Vagina (tissue), 2 donors: Measurements from ENCODE around the gene KIF16B. TPM values are rescaled to one million over a fixed set of nuclear protein-coding genes. Genes with fewer than 3 reads are reported as not detected.

Experiments used
- DNase-seq, 2 donors: peaks; one replicate each; pipeline ENCODE4 v3.0.0-alpha.2; 2017; ENCODE audit errors: extremely low spot score in 2 of 2
- H3K27ac ChIP-seq: fragments of 200-600 bp; sonication (generic); one replicate; pipeline ENCODE4 v1.5.1; 2019
- H3K27me3 ChIP-seq: fragments of 200-600 bp; sonication (generic); one replicate; pipeline ENCODE4 v1.5.1; 2019
- H3K36me3 ChIP-seq, 2 donors: fragments of 200-600 bp; sonication (generic); one replicate each; pipeline ENCODE4 v1.5.1; 2017 to 2019
- H3K4me1 ChIP-seq: fragments of 200-600 bp; sonication (generic); one replicate; pipeline ENCODE4 v1.5.1; 2019
- H3K4me3 ChIP-seq, 2 donors: fragments of 200-600 bp; sonication (generic); 1 replicate in 1 of 2; 2 replicates in 1 of 2; pipeline ENCODE4 v1.5.1; 2016 to 2019
- H3K9me3 ChIP-seq: fragments of 200-600 bp; sonication (generic); one replicate; pipeline ENCODE4 v1.5.1; 2019
- POLR2A ChIP-seq, 2 donors: fragments of 450-650 bp; IDR thresholded peaks; one replicate each; pipeline ENCODE4 v1.6.1; 2017; ENCODE audit warnings: antibody characterized with exemption in 2 of 2, mild to moderate bottlenecking in 2 of 2, moderate library complexity in 2 of 2
- POLR2AphosphoS5 ChIP-seq, 2 donors: sonication (generic); formaldehyde crosslinking; IDR thresholded peaks; one replicate each; pipeline ENCODE4 v1.9.0; 2017; ENCODE audit warnings: antibody characterized with exemption in 2 of 2, mild to moderate bottlenecking in 2 of 2, low read depth in 1 of 2; ENCODE audit not compliant: insufficient read depth in 1 of 2
- intact Hi-C: fragments of 100-400 bp; cut with DNase I; formaldehyde crosslinking; loops from one replicate; pipeline ENCODE4 v1.15.1; 2023
- total RNA-seq: library from RNA; depleted of rRNA; stranded (reverse); fragments of >200 nt; gene quantifications from one replicate; pipeline ENCODE4 v1.2.3, GENCODE V29; 2016
- TF ChIP-seq, protein P1 (sequence below), 3 experiments: fragments of 450-650 bp in 2 of 3; fragments of 200-600 bp in 1 of 3; sonication (generic) in 1 of 3; IDR thresholded peaks; one replicate each; pipeline ENCODE4 v1.5.1; 2017 to 2019; ENCODE audit warnings: antibody characterized with exemption in 3 of 3, mild to moderate bottlenecking in 2 of 3, moderate library complexity in 2 of 3

The KIF16B gene
- total RNA-seq, 1 donor from 2014 or later: 27.7 TPM

GRCh38 chr20:16393297-16393696 lies 180.0 kb downstream of the KIF16B start:
- peaks cover 17% of the 10 kb centered on the region for H3K4me1 ChIP-seq
- intact Hi-C loops: no loop called here
- H3K27me3 ChIP-seq: no peaks in the 10 kb centered on the region
- no peaks in the 10 kb centered on the region for H3K36me3 ChIP-seq
- DNase-seq: no peak
- H3K9me3 ChIP-seq: no peaks in the 10 kb centered on the region
- H3K27ac ChIP-seq: no peak overlapping the region
- no peak overlapping the region for H3K4me3 ChIP-seq
- TF ChIP-seq POLR2AphosphoS5 (IDR thresholded peaks at IDR 0.05; ENCODE audit: insufficient read depth in 1 of 2, low read depth in 1 of 2): no peak
- no peak for TF ChIP-seq POLR2A (IDR thresholded peaks at IDR 0.05)
- TF ChIP-seq, protein P1, sequence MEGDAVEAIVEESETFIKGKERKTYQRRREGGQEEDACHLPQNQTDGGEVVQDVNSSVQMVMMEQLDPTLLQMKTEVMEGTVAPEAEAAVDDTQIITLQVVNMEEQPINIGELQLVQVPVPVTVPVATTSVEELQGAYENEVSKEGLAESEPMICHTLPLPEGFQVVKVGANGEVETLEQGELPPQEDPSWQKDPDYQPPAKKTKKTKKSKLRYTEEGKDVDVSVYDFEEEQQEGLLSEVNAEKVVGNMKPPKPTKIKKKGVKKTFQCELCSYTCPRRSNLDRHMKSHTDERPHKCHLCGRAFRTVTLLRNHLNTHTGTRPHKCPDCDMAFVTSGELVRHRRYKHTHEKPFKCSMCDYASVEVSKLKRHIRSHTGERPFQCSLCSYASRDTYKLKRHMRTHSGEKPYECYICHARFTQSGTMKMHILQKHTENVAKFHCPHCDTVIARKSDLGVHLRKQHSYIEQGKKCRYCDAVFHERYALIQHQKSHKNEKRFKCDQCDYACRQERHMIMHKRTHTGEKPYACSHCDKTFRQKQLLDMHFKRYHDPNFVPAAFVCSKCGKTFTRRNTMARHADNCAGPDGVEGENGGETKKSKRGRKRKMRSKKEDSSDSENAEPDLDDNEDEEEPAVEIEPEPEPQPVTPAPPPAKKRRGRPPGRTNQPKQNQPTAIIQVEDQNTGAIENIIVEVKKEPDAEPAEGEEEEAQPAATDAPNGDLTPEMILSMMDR (IDR thresholded peaks at IDR 0.05): no peak

DNA sequence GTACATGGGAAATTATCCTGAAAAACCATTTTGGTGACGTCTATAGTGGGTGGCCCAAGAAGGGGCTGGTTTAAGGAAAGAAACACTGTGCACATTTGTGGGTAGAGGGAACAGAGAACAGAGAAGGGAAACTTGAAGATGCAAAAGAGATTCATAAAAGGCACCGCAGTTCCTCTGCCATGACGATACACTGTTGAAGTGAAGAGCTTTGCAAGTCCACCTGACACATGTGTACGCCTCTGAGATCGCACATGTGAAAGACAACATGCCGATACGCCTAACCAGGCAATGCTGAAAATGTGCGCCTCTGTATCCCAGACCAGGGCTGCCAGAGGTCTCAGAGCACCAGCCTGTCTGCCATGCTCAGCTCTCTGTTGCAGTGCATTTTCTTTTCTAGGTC lies 180.9 kb downstream of the KIF16B start:
- no peaks in the 10 kb centered on the region for H3K36me3 ChIP-seq
- H3K4me1 ChIP-seq: peaks cover 10% of the 10 kb centered on the region
- no peak for DNase-seq
- H3K9me3 ChIP-seq: no peaks in the 10 kb centered on the region
- TF ChIP-seq, protein P1 (IDR thresholded peaks at IDR 0.05): no peak
- TF ChIP-seq POLR2AphosphoS5 (IDR thresholded peaks at IDR 0.05; ENCODE audit: insufficient read depth in 1 of 2, low read depth in 1 of 2) (no peak), POLR2A (IDR thresholded peaks at IDR 0.05) (no peak)
- no peaks in the 10 kb centered on the region for H3K27me3 ChIP-seq
- intact Hi-C loops: no loop called here
- H3K4me3 ChIP-seq: no peak overlapping the region
- no peak overlapping the region for H3K27ac ChIP-seq

GRCh38 chr20:16390991-16391390 lies 182.3 kb downstream of the KIF16B start:
- H3K36me3 ChIP-seq: no peaks in the 10 kb centered on the region
- TF ChIP-seq POLR2A (IDR thresholded peaks at IDR 0.05) (no peak), POLR2AphosphoS5 (IDR thresholded peaks at IDR 0.05; ENCODE audit: insufficient read depth in 1 of 2, low read depth in 1 of 2) (no peak)
- TF ChIP-seq, protein P1 (IDR thresholded peaks at IDR 0.05): no peak
- H3K4me1 ChIP-seq: no peaks in the 10 kb centered on the region
- H3K4me3 ChIP-seq: no peak overlapping the region
- DNase-seq: no peak
- H3K27me3 ChIP-seq: no peaks in the 10 kb centered on the region
- no peaks in the 10 kb centered on the region for H3K9me3 ChIP-seq
- no peak overlapping the region for H3K27ac ChIP-seq
- intact Hi-C loops: no loop called here

DNA sequence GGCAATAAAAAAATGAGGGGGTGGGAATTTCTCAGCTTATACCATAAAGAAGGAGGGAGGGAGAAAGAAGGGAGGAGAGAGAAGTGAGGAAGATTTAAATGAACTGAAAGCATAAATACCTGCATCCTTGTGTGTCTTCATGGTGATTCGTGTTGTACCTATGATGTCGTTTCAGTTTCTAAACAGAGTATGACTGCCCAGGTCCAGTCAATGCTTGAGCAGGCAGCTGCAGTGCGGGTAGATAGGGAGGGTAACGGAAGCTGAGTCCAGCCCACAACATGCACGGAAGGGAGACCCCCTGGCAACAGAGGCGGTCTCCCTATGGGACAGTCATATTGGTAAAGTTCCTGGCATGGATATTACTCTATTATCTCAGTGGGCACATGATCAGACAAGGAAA lies 184.5 kb downstream of the KIF16B start:
- no peaks in the 10 kb centered on the region for H3K36me3 ChIP-seq
- H3K4me1 ChIP-seq: no peaks in the 10 kb centered on the region
- intact Hi-C loops: no loop called here
- H3K27me3 ChIP-seq: no peaks in the 10 kb centered on the region
- no peak for DNase-seq
- H3K27ac ChIP-seq: no peak overlapping the region
- TF ChIP-seq POLR2AphosphoS5 (IDR thresholded peaks at IDR 0.05; ENCODE audit: insufficient read depth in 1 of 2, low read depth in 1 of 2): no peak
- TF ChIP-seq POLR2A (IDR thresholded peaks at IDR 0.05): no peak
- TF ChIP-seq, protein P1 (IDR thresholded peaks at IDR 0.05): no peak
- H3K9me3 ChIP-seq: no peaks in the 10 kb centered on the region
- no peak overlapping the region for H3K4me3 ChIP-seq

DNA sequence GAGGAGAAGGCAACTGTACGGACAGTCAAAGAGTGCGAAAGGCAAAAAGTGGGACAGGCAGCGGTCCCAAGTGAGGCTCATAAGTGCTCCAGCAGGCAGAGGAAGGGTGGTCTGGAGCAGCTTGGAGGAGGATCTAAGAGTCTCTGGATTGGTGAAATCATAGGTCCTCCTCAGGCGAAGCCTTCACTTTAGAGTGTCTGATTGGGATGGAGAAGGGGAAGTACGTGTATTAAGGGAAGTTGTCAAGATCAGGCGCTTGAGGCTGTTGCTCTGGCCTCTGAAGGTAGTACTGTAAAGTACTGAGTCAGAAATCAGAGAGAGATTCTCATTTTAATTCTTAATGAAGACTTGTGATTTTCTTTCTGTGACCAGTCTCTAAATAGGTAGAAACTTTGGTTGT lies 185.6 kb downstream of the KIF16B start:
- no peak overlapping the region for H3K27ac ChIP-seq
- TF ChIP-seq, protein P1 (IDR thresholded peaks at IDR 0.05): no peak
- TF ChIP-seq POLR2A (IDR thresholded peaks at IDR 0.05): no peak
- H3K4me1 ChIP-seq: no peaks in the 10 kb centered on the region
- H3K4me3 ChIP-seq: no peak overlapping the region
- no peaks in the 10 kb centered on the region for H3K9me3 ChIP-seq
- intact Hi-C loops: no loop called here
- H3K27me3 ChIP-seq: no peaks in the 10 kb centered on the region
- no peak for DNase-seq
- no peaks in the 10 kb centered on the region for H3K36me3 ChIP-seq
